Measurements from ENCODE around the gene UVRAG.

UVRAG gene

GRCh38 chr11:75920848-75921247 lies 105.8 kb downstream of the UVRAG start:
- Histone ChIP-seq H3K9me2 (replicated peaks; ENCODE audit: insufficient read depth, low read length) (no peaks in the 10 kb centered on the region), H3K9ac (ENCODE audit: low read length) (no peak overlapping the region), H3K9me3 (replicated peaks; ENCODE audit: insufficient read depth, low read length) (no peaks in the 10 kb centered on the region), H3K79me2 (ENCODE audit: low read length) (0 out of 2 replicates have a peak, but pooled peaks cover 4% of the 10 kb centered on the region), H2AFZ (ENCODE audit: low read length) (no peak overlapping the region), H3K4me2 (ENCODE audit: low read depth, low read length) (peak overlapping the region; percentile 48; the same call in 1 of the 2 replicates), H3K27ac (ENCODE audit: low read length) (no peak overlapping the region), H3K4me3 (ENCODE audit: low read length) (no peak overlapping the region), H3F3A (ENCODE audit: insufficient read depth, low read length) (peaks cover 10% of the 10 kb centered on the region; the same call in 1 of the 2 replicates), H4K20me1 (ENCODE audit: insufficient read depth, low read length) (no peaks in the 10 kb centered on the region), H3K36me3 (replicated peaks; ENCODE audit: insufficient read depth, low read length) (no peaks in the 10 kb centered on the region), H3K4me1 (ENCODE audit: low read length) (peaks cover 24% of the 10 kb centered on the region), H3K27me3 (replicated peaks; ENCODE audit: insufficient read depth, low read length) (no peaks in the 10 kb centered on the region)
- TF ChIP-seq CTCF (IDR thresholded peaks at IDR 0.05; ENCODE audit: low read length) (no peak), EZH2phosphoT487 (IDR thresholded peaks at IDR 0.05; ENCODE audit: low read length) (no peak), EZH2 (optimal IDR thresholded peaks at IDR 0.05; ENCODE audit: low read depth, low read length) (no peak)
- DNase-seq, result no peak

GRCh38 chr11:75921808-75922207 lies 106.8 kb downstream of the UVRAG start:
- peak overlapping the region; percentile 11; the same call in 1 of the 2 replicates for H3K27ac ChIP-seq (ENCODE audit: low read length)
- H3K4me2 ChIP-seq (ENCODE audit: low read depth, low read length), result peak overlapping the region; percentile 48
- 0 out of 2 replicates have a peak, but pooled peaks cover 4% of the 10 kb centered on the region for H3K79me2 ChIP-seq (ENCODE audit: low read length)
- H4K20me1 ChIP-seq (ENCODE audit: insufficient read depth, low read length), result no peaks in the 10 kb centered on the region
- H3K27me3 ChIP-seq (replicated peaks; ENCODE audit: insufficient read depth, low read length), result no peaks in the 10 kb centered on the region
- TF ChIP-seq EZH2phosphoT487 (IDR thresholded peaks at IDR 0.05; ENCODE audit: low read length) (no peak), CTCF (IDR thresholded peaks at IDR 0.05; ENCODE audit: low read length) (no peak), EZH2 (optimal IDR thresholded peaks at IDR 0.05; ENCODE audit: low read depth, low read length) (no peak)
- DNase-seq, result peak; percentile 61
- peak overlapping the region; percentile 15; the same call in 1 of the 2 replicates for H3K4me3 ChIP-seq (ENCODE audit: low read length)
- H3K4me1 ChIP-seq (ENCODE audit: low read length), result peaks cover 24% of the 10 kb centered on the region
- no peak overlapping the region for H3K9ac ChIP-seq (ENCODE audit: low read length)
- H3K9me3 ChIP-seq (replicated peaks; ENCODE audit: insufficient read depth, low read length), result no peaks in the 10 kb centered on the region
- H2AFZ ChIP-seq (ENCODE audit: low read length), result no peak overlapping the region
- H3K36me3 ChIP-seq (replicated peaks; ENCODE audit: insufficient read depth, low read length), result no peaks in the 10 kb centered on the region
- H3F3A ChIP-seq (ENCODE audit: insufficient read depth, low read length), result peaks cover 10% of the 10 kb centered on the region; the same call in 1 of the 2 replicates
- H3K9me2 ChIP-seq (replicated peaks; ENCODE audit: insufficient read depth, low read length), result no peaks in the 10 kb centered on the region

- Histone ChIP-seq H3K79me2 (ENCODE audit: low read length) (0 out of 2 replicates have a peak, but pooled peaks cover 4% of the 10 kb centered on the region), H2AFZ (ENCODE audit: low read length) (no peak overlapping the region), H3K27ac (ENCODE audit: low read length) (no peak overlapping the region), H3K4me1 (ENCODE audit: low read length) (peaks cover 11% of the 10 kb centered on the region), H3K9ac (ENCODE audit: low read length) (no peak overlapping the region), H3K9me2 (replicated peaks; ENCODE audit: insufficient read depth, low read length) (no peaks in the 10 kb centered on the region), H3K4me3 (ENCODE audit: low read length) (no peak overlapping the region), H3K27me3 (replicated peaks; ENCODE audit: insufficient read depth, low read length) (no peaks in the 10 kb centered on the region), H3K36me3 (replicated peaks; ENCODE audit: insufficient read depth, low read length) (no peaks in the 10 kb centered on the region), H4K20me1 (ENCODE audit: insufficient read depth, low read length) (no peaks in the 10 kb centered on the region), H3K4me2 (ENCODE audit: low read depth, low read length) (no peak overlapping the region), H3F3A (ENCODE audit: insufficient read depth, low read length) (peaks cover 5% of the 10 kb centered on the region; the same call in 1 of the 2 replicates), H3K9me3 (replicated peaks; ENCODE audit: insufficient read depth, low read length) (no peaks in the 10 kb centered on the region)
- no peak for TF ChIP-seq CTCF (IDR thresholded peaks at IDR 0.05; ENCODE audit: low read length)
- no peak for TF ChIP-seq EZH2 (optimal IDR thresholded peaks at IDR 0.05; ENCODE audit: low read depth, low read length)
- no peak for TF ChIP-seq EZH2phosphoT487 (IDR thresholded peaks at IDR 0.05; ENCODE audit: low read length)
- DNase-seq, result no peak
Measured at GRCh38 chr11:75924966-75925784, 110.2 kb downstream of the UVRAG start.
